ENCODE results near the gene CPHXL2.

Gene CPHXL2

GRCh38 chr16:75658175-75658574 lies 18.6 kb downstream of the CPHXL2 start:
- H3K4me3 Mint-ChIP-seq: no peak overlapping the region
- H3K27ac Mint-ChIP-seq: peak overlapping the region; percentile 47
- no peaks in the 10 kb centered on the region for H3K9me3 Mint-ChIP-seq
- no peak for DNase-seq
- H3K27me3 Mint-ChIP-seq: no peaks in the 10 kb centered on the region
- H3K36me3 Mint-ChIP-seq (ENCODE audit: low read depth): peaks cover 80% of the 10 kb centered on the region
- H3K4me1 Mint-ChIP-seq (ENCODE audit: low read depth): peaks cover 15% of the 10 kb centered on the region

GRCh38 chr16:75653922-75654321 lies 22.9 kb downstream of the CPHXL2 start:
- H3K4me1 Mint-ChIP-seq (ENCODE audit: low read depth): peaks cover 46% of the 10 kb centered on the region
- H3K36me3 Mint-ChIP-seq (ENCODE audit: low read depth): peaks cover 88% of the 10 kb centered on the region
- H3K27ac Mint-ChIP-seq: peak overlapping the region; percentile 93

GRCh38 chr16:75648265-75649076 lies 28.3 kb downstream of the CPHXL2 start:
- Mint-ChIP-seq H3K36me3 (ENCODE audit: low read depth) (peaks cover 83% of the 10 kb centered on the region), H3K4me3 (peak overlapping the region; percentile 99), H3K27ac (peak overlapping the region; percentile 97), H3K4me1 (ENCODE audit: low read depth) (peaks cover 60% of the 10 kb centered on the region), H3K9me3 (no peaks in the 10 kb centered on the region), H3K27me3 (no peaks in the 10 kb centered on the region)
- peak; percentile 89 for DNase-seq

More at GRCh38 chr16:75653922-75654321, 22.9 kb downstream of the CPHXL2 start:
- no peaks in the 10 kb centered on the region for H3K9me3 Mint-ChIP-seq
- peak overlapping the region; percentile 4 for H3K4me3 Mint-ChIP-seq
- no peaks in the 10 kb centered on the region for H3K27me3 Mint-ChIP-seq
- DNase-seq: no peak

GRCh38 chr16:75647492-75648264 lies 29.1 kb downstream of the CPHXL2 start, which contains the start of the genes KARS1 and TERF2IP:
Gene KARS1, minus strand, starts transcription at chr16:75647665. Its CDS starts 26 bp downstream, at chr16:75647639.
Gene TERF2IP, plus strand, starts transcription at chr16:75647773. Its CDS starts 110 bp downstream, at chr16:75647883.
- peaks cover 57% of the 10 kb centered on the region for H3K4me1 Mint-ChIP-seq (ENCODE audit: low read depth)
- H3K27ac Mint-ChIP-seq: peak within 1 kb of the TSS; percentile 99
- DNase-seq: peak; percentile 96
- H3K27me3 Mint-ChIP-seq: no peaks in the 10 kb centered on the region
- peak within 1 kb of the TSS; percentile 99 for H3K4me3 Mint-ChIP-seq
- peaks cover 83% of the 10 kb centered on the region for H3K36me3 Mint-ChIP-seq (ENCODE audit: low read depth)
- H3K9me3 Mint-ChIP-seq: no peaks in the 10 kb centered on the region

- H3K36me3 Mint-ChIP-seq (ENCODE audit: low read depth): peaks cover 85% of the 10 kb centered on the region
- H3K9me3 Mint-ChIP-seq: no peaks in the 10 kb centered on the region
- H3K4me1 Mint-ChIP-seq (ENCODE audit: low read depth): peaks cover 58% of the 10 kb centered on the region
- no peak for DNase-seq
- H3K27me3 Mint-ChIP-seq: no peaks in the 10 kb centered on the region
- H3K4me3 Mint-ChIP-seq: peak overlapping the region; percentile 99
- peak overlapping the region; percentile 99 for H3K27ac Mint-ChIP-seq
Observed at GRCh38 chr16:75647112-75647491, 29.7 kb downstream of the CPHXL2 start.

GRCh38 chr16:75644240-75645012 lies 32.4 kb downstream of the CPHXL2 start:
- peak overlapping the region; percentile 99 for H3K4me3 Mint-ChIP-seq
- H3K4me1 Mint-ChIP-seq (ENCODE audit: low read depth): peaks cover 53% of the 10 kb centered on the region
- H3K27ac Mint-ChIP-seq: peak overlapping the region; percentile 89
- no peaks in the 10 kb centered on the region for H3K27me3 Mint-ChIP-seq
- no peak for DNase-seq
- H3K9me3 Mint-ChIP-seq: no peaks in the 10 kb centered on the region
- peaks cover 90% of the 10 kb centered on the region for H3K36me3 Mint-ChIP-seq (ENCODE audit: low read depth)

GRCh38 chr16:75640598-75640997 lies 36.2 kb downstream of the CPHXL2 start:
- Mint-ChIP-seq H3K9me3 (no peaks in the 10 kb centered on the region), H3K4me3 (no peak overlapping the region), H3K4me1 (ENCODE audit: low read depth) (peaks cover 57% of the 10 kb centered on the region), H3K27me3 (no peaks in the 10 kb centered on the region), H3K36me3 (ENCODE audit: low read depth) (peaks cover 97% of the 10 kb centered on the region), H3K27ac (peak overlapping the region; percentile 63)
- no peak for DNase-seq

- peaks cover 96% of the 10 kb centered on the region for H3K36me3 Mint-ChIP-seq (ENCODE audit: low read depth)
Observed at GRCh38 chr16:75635036-75635435, 41.8 kb downstream of the CPHXL2 start.

GRCh38 chr16:75632857-75633256 lies 44.0 kb downstream of the CPHXL2 start:
- no peak overlapping the region for H3K27ac Mint-ChIP-seq
- no peak overlapping the region for H3K4me3 Mint-ChIP-seq
- no peak for DNase-seq
- H3K4me1 Mint-ChIP-seq (ENCODE audit: low read depth): peaks cover 37% of the 10 kb centered on the region
- no peaks in the 10 kb centered on the region for H3K27me3 Mint-ChIP-seq
- peaks cover 98% of the 10 kb centered on the region for H3K36me3 Mint-ChIP-seq (ENCODE audit: low read depth)
- no peaks in the 10 kb centered on the region for H3K9me3 Mint-ChIP-seq

More at GRCh38 chr16:75635036-75635435, 41.8 kb downstream of the CPHXL2 start:
- Mint-ChIP-seq H3K27ac (peak overlapping the region; percentile 20), H3K4me3 (no peak overlapping the region), H3K9me3 (no peaks in the 10 kb centered on the region), H3K27me3 (no peaks in the 10 kb centered on the region), H3K4me1 (ENCODE audit: low read depth) (peaks cover 25% of the 10 kb centered on the region)
- no peak for DNase-seq

- DNase-seq: no peak
- Mint-ChIP-seq H3K9me3 (no peaks in the 10 kb centered on the region), H3K36me3 (ENCODE audit: low read depth) (peaks cover 98% of the 10 kb centered on the region), H3K4me1 (ENCODE audit: low read depth) (peaks cover 34% of the 10 kb centered on the region), H3K4me3 (no peak overlapping the region), H3K27me3 (no peaks in the 10 kb centered on the region), H3K27ac (peak overlapping the region; percentile 79)
Observed at GRCh38 chr16:75630052-75630451, 46.8 kb downstream of the CPHXL2 start.

- DNase-seq: no peak
- Mint-ChIP-seq H3K4me1 (ENCODE audit: low read depth) (peaks cover 35% of the 10 kb centered on the region), H3K36me3 (ENCODE audit: low read depth) (peaks cover 99% of the 10 kb centered on the region), H3K27me3 (no peaks in the 10 kb centered on the region), H3K9me3 (no peaks in the 10 kb centered on the region), H3K27ac (peak overlapping the region; percentile 79), H3K4me3 (no peak overlapping the region)
Observed at GRCh38 chr16:75629132-75629531, 47.7 kb downstream of the CPHXL2 start.

GRCh38 chr16:75628351-75628750 lies 48.5 kb downstream of the CPHXL2 start:
- no peaks in the 10 kb centered on the region for H3K9me3 Mint-ChIP-seq
- no peaks in the 10 kb centered on the region for H3K27me3 Mint-ChIP-seq
- H3K27ac Mint-ChIP-seq: peak overlapping the region; percentile 82
- H3K4me3 Mint-ChIP-seq: no peak overlapping the region
- DNase-seq: no peak
- peaks cover 96% of the 10 kb centered on the region for H3K36me3 Mint-ChIP-seq (ENCODE audit: low read depth)
- H3K4me1 Mint-ChIP-seq (ENCODE audit: low read depth): peaks cover 37% of the 10 kb centered on the region

GRCh38 chr16:75627851-75628250 lies 49.0 kb downstream of the CPHXL2 start:
- peak overlapping the region; percentile 82 for H3K27ac Mint-ChIP-seq
- H3K9me3 Mint-ChIP-seq: no peaks in the 10 kb centered on the region
- H3K36me3 Mint-ChIP-seq (ENCODE audit: low read depth): peaks cover 95% of the 10 kb centered on the region
- no peaks in the 10 kb centered on the region for H3K27me3 Mint-ChIP-seq
- no peak for DNase-seq
- no peak overlapping the region for H3K4me3 Mint-ChIP-seq
- peaks cover 38% of the 10 kb centered on the region for H3K4me1 Mint-ChIP-seq (ENCODE audit: low read depth)

- Mint-ChIP-seq H3K9me3 (no peaks in the 10 kb centered on the region), H3K4me3 (no peak overlapping the region), H3K4me1 (ENCODE audit: low read depth) (peaks cover 46% of the 10 kb centered on the region), H3K27me3 (no peaks in the 10 kb centered on the region), H3K27ac (peak overlapping the region; percentile 82), H3K36me3 (ENCODE audit: low read depth) (peaks cover 93% of the 10 kb centered on the region)
- no peak for DNase-seq
Observed at GRCh38 chr16:75626806-75627205, 50.0 kb downstream of the CPHXL2 start.

All from activated T-cell treated with anti-CD3 and anti-CD28 coated beads, Interleukin-2, amount 50 U/mL, for 24 hours (primary cell).